Smooth muscle cell (in vitro differentiated cells): ENCODE measurements around the gene BROX. TPM values are rescaled to one million over a fixed set of nuclear protein-coding genes. Genes with fewer than 3 reads are reported as not detected.

Source experiments
- DNase-seq: peaks from one replicate; lab custom pipeline; 2025; ENCODE audit not compliant: unreplicated experiment; lab: John Stamatoyannopoulos, UW
- H2AFZ ChIP-seq: fragments of 200-600 bp; sonication (generic); 2 replicates; pipeline ENCODE4 v1.6.0; 2016; ENCODE audit warnings: antibody characterized with exemption, low read depth, mild to moderate bottlenecking
- H3F3A ChIP-seq: fragments of 200-600 bp; sonication (generic); 2 replicates; pipeline ENCODE4 v1.6.0; 2017; ENCODE audit warnings: antibody characterized with exemption, low read depth
- H3K27ac ChIP-seq: fragments of 200-600 bp; sonication (generic); 2 replicates; pipeline ENCODE4 v1.5.1; 2016; ENCODE audit warnings: low read depth, mild to moderate bottlenecking
- H3K27me3 ChIP-seq: fragments of 200-600 bp; sonication (generic); 2 replicates; pipeline ENCODE4 v1.6.1; 2016; ENCODE audit warnings: low read depth, mild to moderate bottlenecking
- H3K36me3 ChIP-seq: fragments of 200-600 bp; sonication (generic); 2 replicates; pipeline ENCODE4 v1.5.1; 2016; ENCODE audit warnings: low read depth
- H3K4me1 ChIP-seq: fragments of 200-600 bp; sonication (generic); 2 replicates; pipeline ENCODE4 v1.5.1; 2016; ENCODE audit warnings: low read depth
- H3K4me2 ChIP-seq: fragments of 200-600 bp; sonication (generic); 2 replicates; pipeline ENCODE4 v1.6.0; 2016; ENCODE audit warnings: mild to moderate bottlenecking
- H3K4me3 ChIP-seq: fragments of 200-600 bp; sonication (generic); 2 replicates; pipeline ENCODE4 v1.5.1; 2016; ENCODE audit warnings: mild to moderate bottlenecking
- H3K79me2 ChIP-seq: fragments of 200-600 bp; sonication (generic); 2 replicates; pipeline ENCODE4 v1.6.0; 2016; ENCODE audit warnings: low read depth, mild to moderate bottlenecking
- H3K9ac ChIP-seq: fragments of 200-600 bp; sonication (generic); 2 replicates; pipeline ENCODE4 v1.6.0; 2016; ENCODE audit warnings: low read depth
- H3K9me3 ChIP-seq: fragments of 200-600 bp; sonication (generic); replicated peaks from 2 replicates; pipeline ENCODE4 v1.5.1; 2016; ENCODE audit warnings: low read depth
- H4K20me1 ChIP-seq: fragments of 200-600 bp; sonication (generic); 2 replicates; pipeline ENCODE4 v1.6.0; 2016; ENCODE audit warnings: low read depth
- WGBS: methylation state at CpG from one replicate; pipeline ENCODE4 v1.1.7; 2016; ENCODE audit warnings: low lambda C conversion rate; 5-methylcytosine and 5-hydroxymethylcytosine counted together
- polyA plus RNA-seq: library from polyadenylated mRNA; unstranded; fragments of >200 nt; fragmentation: Nextera tagmentation; extraction: Ambion mirVana; gene quantifications from 2 replicates; pipeline ENCODE4 v1.2.1, GENCODE V29; 2016
- total RNA-seq: library from RNA; depleted of rRNA; stranded (reverse); fragments of >200 nt; gene quantifications from 2 replicates; pipeline ENCODE4 v1.2.3, GENCODE V29; 2014
- TF ChIP-seq, protein P1 (sequence below): fragments of 200-600 bp; sonication (generic); IDR thresholded peaks from 2 replicates; pipeline ENCODE4 v1.5.1; 2017; ENCODE audit warnings: borderline replicate concordance, mild to moderate bottlenecking, antibody characterized with exemption; ENCODE audit not compliant: insufficient read depth, poor library complexity, severe bottlenecking

BROX gene
- total and polyA plus RNA-seq, 2 experiments from 2014 or later, result 13.3 to 64.3 TPM

DNA sequence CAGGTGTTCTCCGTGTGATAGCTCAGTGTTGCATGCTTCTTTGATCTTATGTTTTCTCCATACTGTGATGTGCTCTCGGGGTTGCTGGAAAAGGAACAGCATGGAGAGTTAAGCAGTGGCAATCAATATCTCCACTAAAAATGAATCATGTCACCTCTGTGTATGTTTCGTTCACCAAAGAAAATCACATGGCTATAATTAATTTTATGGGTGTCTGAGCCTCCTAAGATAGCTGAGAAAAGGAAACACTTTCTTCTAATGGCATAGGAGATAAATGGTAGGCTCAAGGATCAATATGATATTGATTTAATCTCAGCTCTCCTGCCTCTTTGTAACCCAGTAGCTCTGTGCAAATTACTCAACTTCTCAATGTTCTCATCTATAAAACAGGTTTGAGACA lies 38.9 kb downstream of the BROX start:
- Histone ChIP-seq H3K27me3 (no peaks in the 10 kb centered on the region), H3K4me3 (no peak overlapping the region), H3K36me3 (no peaks in the 10 kb centered on the region), H4K20me1 (no peaks in the 10 kb centered on the region), H3K9me3 (no peaks in the 10 kb centered on the region), H3K4me2 (no peak overlapping the region), H3K9ac (no peak overlapping the region), H2AFZ (no peak overlapping the region), H3K4me1 (no peaks in the 10 kb centered on the region), H3K27ac (no peak overlapping the region), H3K79me2 (no peaks in the 10 kb centered on the region), H3F3A (no peaks in the 10 kb centered on the region)
- TF ChIP-seq, protein P1, sequence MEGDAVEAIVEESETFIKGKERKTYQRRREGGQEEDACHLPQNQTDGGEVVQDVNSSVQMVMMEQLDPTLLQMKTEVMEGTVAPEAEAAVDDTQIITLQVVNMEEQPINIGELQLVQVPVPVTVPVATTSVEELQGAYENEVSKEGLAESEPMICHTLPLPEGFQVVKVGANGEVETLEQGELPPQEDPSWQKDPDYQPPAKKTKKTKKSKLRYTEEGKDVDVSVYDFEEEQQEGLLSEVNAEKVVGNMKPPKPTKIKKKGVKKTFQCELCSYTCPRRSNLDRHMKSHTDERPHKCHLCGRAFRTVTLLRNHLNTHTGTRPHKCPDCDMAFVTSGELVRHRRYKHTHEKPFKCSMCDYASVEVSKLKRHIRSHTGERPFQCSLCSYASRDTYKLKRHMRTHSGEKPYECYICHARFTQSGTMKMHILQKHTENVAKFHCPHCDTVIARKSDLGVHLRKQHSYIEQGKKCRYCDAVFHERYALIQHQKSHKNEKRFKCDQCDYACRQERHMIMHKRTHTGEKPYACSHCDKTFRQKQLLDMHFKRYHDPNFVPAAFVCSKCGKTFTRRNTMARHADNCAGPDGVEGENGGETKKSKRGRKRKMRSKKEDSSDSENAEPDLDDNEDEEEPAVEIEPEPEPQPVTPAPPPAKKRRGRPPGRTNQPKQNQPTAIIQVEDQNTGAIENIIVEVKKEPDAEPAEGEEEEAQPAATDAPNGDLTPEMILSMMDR, result no peak
- no peak for DNase-seq
- 77% methylated on average over 3 of the region's 3 CpGs for WGBS

DNA sequence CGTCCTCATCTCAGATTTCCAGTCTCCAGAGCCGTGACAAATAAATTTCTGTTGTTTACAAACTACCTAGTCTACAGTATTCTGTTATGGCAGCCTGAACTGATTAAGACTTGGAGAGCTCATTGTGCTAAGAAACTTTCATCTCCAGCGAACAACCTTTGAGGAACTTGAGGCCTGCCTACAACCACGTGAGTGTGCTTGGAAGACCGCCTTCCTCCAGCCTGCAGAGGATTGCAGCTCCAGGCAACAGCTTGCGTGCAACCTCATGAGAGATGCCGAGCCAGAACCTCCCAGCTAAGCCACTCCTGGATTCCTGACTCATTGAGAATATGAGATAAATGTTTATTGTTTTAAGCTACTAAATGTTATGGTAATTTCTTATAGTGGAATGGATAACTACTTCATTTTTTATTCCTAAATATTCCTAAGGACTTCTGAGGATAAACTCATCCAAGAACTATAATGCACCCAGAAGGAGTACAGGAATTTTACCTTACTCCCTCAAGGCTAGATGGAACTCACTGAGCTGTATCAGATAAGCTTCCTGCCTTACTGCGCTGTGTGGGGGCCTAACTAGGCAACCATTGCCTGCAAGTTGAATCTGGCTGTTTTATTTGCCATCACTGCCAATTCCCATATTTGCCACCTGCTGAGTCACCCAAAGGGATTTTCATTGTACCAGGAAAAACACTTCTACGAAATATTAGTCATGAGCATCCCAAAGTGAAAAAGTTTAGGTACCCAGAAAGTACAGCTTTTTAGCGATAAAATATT lies 42.2 kb downstream of the BROX start:
- H3K79me2 ChIP-seq, result no peaks in the 10 kb centered on the region
- TF ChIP-seq, protein P1, result no peak
- no peaks in the 10 kb centered on the region for H4K20me1 ChIP-seq
- WGBS, result 79% methylated on average over 10 of the region's 10 CpGs
- H3F3A ChIP-seq, result no peaks in the 10 kb centered on the region
- no peaks in the 10 kb centered on the region for H3K4me1 ChIP-seq
- H3K27me3 ChIP-seq, result no peaks in the 10 kb centered on the region
- DNase-seq, result no peak
- H2AFZ ChIP-seq, result no peak overlapping the region
- H3K9ac ChIP-seq, result no peak overlapping the region
- H3K4me3 ChIP-seq, result no peak overlapping the region
- no peak overlapping the region for H3K4me2 ChIP-seq
- H3K27ac ChIP-seq, result no peak overlapping the region
- no peaks in the 10 kb centered on the region for H3K36me3 ChIP-seq
- no peaks in the 10 kb centered on the region for H3K9me3 ChIP-seq

DNA sequence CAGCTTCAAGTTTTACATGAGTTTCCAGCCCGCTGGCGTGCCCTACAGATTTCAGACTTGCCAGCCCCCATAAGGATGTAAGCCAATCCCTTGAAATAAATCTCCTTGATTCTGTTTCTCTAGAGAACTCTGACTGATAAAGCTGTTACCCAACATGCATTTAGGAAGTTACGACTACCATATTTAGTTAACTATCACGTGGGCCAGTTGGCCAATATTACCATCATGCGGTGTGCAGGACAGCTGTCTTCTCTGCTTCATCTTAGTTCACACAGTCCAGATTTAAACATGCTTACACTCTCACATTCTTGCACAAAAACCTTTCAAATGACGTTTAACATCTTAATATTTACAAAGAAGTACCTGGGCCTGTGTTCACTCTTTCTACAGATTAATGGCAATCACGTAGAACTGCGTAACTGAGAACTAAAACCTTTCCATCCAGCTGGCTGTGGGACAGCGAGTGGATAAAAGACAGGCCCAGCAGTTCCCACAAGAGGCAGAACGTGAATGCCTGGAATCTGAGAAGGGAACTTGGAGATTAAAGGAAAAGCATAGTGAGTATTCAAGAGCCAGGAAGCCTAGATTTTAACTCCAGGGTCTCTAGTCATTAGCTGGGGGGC lies 45.4 kb downstream of the BROX start:
- Histone ChIP-seq H3K27me3 (no peaks in the 10 kb centered on the region), H3K27ac (no peak overlapping the region), H3K36me3 (no peaks in the 10 kb centered on the region), H4K20me1 (no peaks in the 10 kb centered on the region), H2AFZ (peak overlapping the region; percentile 52), H3K79me2 (no peaks in the 10 kb centered on the region), H3K4me2 (no peak overlapping the region), H3K4me1 (peaks cover 4% of the 10 kb centered on the region), H3K9me3 (no peaks in the 10 kb centered on the region), H3K9ac (no peak overlapping the region), H3F3A (no peaks in the 10 kb centered on the region), H3K4me3 (no peak overlapping the region)
- DNase-seq, result no peak
- WGBS, result 54% methylated on average over 10 of the region's 10 CpGs
- TF ChIP-seq, protein P1, result no peak
